Activated CD4-positive, CD25-positive, alpha-beta regulatory T cell treated with anti-CD3 and anti-CD28 coated beads, Interleukin-2, amount 50 U/mL, for 72 hours (primary cell): ENCODE data around the gene STX7.

ENCODE experiments used
- DNase-seq: peaks from one replicate; pipeline ENCODE4 v3.0.0; 2021

Gene STX7

DNA sequence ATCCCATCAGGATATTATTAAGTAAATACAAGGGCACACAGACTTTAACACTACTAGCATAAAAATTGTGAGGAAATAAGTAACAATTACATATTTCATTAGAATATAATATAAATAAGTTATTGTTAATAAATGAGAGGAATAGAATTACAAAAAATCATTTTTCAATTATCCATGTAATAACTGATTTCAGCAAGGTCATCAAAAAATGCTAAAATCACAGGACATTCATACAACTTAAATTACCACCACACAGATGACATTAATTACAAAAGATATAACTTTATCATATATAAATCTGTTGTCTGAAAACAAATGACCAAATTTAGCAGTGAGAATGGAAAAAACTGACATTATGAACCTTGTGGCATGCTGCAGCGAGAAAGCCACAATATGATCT, 37.0 kb downstream of the STX7 start:
- no peak for DNase-seq

DNA sequence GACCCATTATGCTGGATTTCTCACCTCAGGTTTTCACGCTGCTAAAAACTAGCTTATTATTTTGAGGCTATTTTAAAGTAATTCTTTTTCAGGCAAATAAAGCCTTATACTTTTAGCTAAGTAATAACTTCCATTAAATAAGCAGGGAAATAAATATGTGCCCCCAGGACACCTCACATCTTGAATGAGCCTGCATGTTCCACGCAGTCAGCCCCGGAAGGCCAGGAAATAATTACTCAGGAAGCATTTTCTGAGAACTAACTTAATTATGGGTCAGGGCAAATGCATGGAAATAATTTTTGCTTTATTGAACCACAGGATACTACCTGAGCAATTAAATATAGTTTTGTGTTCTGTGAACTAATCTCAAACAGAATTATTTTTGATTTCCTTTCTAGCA, 41.1 kb downstream of the STX7 start:
- DNase-seq, result no peak

DNA sequence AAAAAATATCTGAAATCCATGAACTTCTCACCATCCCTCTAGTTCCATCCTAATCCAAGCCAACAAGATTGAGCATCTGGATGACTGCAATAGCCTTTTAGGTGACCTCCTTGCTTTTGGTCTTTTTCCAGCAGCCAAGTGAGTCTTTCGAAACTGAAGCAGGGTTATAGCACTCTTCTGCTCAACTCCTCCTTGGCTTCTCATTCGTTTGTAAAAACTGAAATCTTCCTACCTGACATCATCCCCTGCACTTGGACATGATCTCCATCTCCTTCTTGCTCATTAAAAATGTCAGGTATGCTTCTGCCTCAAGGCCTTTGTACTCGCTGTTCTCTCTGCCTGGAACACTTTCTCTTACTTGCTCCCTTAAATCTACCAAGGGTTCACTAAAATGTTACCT, 46.0 kb downstream of the STX7 start:
- DNase-seq, result no peak

DNA sequence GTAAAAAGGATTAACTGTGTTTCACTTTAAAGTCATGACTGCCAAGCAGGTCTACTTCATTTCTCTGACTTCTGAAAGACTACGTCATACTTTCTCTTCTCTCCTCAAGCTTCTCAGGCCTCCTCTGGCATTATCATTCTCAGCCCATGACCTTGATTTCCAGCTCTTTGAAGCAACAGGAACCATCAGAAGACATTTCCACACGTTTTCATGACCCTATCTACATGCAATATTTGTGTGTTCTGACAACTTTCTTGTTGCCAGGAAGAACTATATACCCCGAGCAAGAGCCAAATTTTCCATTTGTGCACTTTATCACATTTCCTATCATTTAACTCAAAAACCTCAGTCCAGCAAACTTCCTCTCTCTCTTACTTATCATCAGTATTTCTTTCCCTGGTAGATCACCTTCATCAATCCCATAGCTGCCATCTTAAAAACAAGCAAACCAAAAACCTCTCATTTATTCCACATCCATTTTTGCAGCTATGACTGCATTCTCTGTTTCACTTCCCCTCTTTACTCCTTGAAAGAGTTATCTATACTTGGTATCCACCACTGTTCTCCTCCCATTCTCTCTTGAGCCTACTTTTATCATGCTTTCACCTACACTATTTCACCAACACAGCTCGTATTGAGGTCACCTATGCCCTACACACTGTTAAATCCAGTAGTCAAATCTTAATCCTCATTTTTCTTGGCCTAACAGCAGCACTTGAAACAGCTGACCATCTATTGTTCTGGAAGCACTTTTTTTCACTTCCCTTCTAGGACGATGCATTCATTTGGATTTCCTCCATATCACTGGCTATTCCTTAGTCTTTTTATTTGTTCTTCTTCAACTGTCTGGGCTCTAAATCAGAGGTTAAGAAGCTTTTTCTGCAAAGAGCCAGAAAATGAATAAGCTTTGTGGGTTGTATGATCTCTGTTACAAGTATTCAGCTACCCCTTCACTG, 47.1 kb downstream of the STX7 start:
- no peak for DNase-seq

DNA sequence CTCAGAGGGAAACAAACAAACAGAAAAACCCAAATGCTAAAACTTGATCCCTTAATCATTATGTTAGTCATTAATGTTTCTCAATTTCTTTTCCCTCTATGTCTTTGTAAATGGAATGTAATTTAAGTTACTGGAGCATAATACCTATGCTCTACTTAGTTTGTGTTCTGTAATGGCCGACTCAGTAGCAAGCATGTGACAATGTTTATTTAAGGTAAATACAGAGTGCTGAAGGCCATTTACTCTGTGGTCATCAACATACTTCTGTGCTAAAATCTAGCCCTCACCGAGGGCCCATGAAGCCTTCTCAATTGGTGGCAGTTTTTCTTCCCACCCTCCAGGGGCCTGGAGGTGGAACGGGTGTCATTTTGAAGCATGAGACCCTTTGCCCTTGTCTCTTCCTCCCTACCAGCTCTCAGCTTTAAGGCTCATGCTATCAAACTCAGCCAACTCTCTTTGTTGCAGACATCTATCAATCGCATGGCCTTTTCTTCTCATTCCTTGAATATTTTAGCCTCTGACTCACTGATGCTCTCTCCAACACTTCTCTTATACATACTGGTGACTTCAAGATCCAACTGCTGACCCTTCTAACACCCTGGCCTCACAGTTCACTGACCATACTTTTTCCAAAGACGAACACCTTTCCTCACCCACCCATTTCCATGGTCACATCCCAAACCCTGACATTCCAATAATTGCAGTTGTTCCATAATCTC, 48.2 kb downstream of the STX7 start:
- no peak for DNase-seq

DNA sequence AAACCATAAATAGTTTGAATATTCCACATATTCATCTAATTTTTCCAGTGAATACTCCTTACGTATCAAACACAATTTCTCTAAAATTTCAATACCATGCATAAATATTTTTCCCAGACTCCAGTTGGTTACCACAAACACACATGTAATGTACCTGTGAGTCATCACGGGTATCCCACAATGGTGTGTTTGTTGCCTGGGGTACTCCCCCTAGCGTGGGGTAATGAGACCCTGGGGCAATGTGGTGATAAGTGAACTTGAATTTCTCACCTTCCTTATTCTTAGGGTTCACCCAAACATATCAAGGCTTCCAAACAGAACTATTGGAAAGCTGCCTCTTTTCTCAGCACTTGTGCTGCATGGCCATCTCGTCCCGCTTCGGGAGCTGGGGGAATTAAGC, 51.0 kb downstream of the STX7 start:
- DNase-seq, result no peak

DNA sequence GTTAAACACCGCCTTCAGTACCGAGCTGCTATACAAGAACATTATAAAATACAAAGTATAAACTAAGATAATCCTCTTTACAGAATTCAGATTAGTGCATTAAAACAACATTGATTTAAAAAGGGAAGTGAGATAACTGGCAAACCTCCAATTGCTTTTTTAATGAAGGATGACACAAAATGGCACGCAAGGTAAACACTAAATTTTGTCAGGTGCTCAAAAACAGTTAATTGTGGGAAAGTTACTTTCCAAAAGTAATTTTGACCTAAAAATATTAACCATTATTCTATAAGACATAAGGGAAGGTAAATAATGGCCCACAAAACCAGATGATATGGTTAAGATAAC, 53.3 kb downstream of the STX7 start:
- no peak for DNase-seq

DNA sequence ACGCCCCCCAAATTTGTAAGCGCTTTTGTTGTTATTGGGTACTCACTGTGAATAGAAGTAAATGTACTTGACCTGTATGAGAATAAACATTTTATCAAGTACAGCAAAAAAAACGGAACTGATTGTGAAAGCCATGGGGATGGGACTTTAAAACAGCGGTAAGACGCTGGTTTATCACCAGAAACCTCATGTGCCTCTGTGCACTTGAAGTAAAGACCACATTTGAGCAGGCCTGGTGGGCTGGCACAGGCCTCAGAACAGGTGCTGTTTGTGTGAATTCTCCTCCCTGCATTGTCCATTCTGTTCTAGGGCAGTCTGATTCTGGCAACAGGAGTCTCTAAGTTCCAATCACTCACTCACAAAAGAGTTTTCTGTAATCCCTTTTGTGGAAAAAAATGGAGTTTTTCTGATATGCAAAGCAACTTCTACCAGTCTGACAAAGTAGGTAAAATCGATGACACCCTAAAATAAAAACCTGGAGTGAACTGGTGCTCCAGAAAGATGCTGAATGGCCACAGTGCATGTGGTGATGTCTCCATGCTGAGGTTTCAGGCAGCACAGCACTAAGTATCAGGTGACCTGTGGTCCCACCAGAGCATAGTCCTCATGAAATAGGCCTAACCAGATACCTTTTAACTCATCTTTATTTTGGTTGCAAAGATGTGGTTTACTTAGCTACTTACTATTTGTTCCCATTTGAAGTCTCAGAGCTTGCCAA, 53.9 kb downstream of the STX7 start:
- no peak for DNase-seq

DNA sequence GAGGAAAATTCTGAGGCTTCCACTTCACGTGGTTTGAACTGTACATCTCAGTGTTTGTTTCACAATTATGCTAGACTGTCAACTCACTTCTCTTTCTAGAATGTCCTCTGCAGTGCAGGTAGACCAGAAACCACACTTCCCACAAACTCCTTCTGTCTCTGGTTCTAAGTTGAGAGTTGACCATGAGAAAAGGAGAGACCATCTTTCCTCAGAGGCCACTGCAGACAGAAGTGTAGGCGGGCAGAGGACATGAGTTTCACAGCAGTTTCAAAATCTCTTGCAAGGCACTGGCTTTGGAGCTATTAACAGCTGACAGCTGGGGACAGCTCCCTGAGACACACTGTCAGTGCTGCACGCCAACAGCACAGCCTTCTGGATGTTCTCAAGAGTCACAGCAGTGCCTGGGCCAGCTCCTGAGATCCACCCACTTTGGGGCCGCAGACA, 56.2 kb downstream of the STX7 start:
- no peak for DNase-seq

DNA sequence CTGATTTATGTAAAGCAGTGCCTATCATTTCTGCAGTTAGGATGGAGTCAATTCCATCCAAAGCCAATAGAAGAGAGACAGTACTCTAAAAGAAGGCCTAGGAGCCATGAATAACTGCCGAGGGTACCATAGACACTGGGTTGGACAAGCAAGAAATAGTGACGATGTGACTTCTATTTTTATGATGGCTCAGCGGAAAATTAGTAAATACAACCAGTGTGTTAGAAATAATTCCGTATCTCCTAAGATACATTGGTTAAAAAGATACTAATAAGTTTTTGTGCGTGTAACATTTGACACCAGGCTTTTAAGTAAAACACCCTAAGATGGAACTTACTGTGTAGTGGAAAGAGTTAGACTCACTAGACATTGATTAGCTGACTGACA, 66.1 kb downstream of the STX7 start:
- DNase-seq, result no peak

DNA sequence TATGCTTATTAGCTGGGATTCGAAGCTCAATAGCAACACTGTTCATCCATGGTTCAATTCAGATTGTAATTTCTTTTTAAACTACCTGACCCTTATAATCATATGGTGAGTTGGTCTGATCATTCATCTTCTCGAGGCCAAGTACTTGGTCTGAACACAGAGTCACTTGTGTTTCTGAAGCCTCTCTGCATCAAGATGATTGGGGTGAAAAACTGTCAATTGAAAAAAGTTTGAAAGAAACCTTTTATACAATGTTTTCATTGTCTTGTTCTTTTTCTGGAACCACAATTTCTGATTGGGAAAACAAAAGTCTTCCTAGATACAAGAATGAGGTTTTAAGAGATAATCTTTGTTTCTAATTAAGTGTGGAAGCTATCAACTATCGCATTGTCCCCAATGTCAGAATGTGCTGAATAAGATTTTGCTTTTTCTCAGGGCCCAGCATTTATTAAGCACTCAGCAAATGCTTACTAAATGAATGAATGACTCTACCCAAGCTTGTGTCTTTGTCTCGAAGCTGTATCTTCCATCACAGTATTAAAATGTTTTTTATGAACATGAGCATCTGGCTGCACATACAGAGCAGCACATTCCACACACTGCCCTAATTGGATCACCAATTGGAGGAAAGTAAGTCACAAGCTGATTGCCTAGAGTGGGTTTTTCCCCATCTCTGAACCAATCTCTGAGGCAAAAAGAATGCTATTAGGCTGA, 66.6 kb downstream of the STX7 start:
- no peak for DNase-seq

DNA sequence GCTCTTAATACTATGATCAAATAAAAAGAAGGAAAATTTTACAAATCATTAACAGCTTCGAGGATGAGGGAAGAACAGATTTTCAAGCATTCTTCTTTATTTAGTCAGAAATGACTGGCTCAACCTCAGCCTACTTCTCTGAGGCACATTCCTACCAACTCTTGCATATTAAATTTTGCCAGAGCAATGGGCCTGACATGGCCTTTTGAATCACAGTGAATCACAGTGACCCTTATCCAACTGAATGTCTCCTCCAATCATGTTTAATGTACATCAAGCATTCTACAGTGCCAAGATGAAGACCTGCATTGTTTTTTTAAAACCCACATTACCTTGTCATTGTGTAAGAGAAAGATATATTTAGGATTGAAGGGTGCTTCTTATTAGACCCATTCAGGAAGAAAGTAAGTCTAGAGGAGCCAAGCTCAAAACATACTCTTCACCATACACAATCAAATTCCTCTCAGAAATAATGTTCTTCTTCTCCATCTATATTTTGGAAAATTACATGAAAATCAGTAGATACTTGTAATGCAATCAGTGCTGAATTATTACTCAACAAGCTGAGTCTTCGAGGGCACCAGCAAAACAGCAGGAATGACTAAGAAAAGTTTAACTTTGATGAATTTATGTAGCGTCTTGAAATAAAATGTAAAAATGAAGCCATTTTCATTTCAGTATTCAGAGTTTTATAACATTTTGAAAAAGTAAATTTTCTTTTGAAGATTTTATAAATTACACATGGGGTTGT, 67.5 kb downstream of the STX7 start:
- DNase-seq, result no peak

DNA sequence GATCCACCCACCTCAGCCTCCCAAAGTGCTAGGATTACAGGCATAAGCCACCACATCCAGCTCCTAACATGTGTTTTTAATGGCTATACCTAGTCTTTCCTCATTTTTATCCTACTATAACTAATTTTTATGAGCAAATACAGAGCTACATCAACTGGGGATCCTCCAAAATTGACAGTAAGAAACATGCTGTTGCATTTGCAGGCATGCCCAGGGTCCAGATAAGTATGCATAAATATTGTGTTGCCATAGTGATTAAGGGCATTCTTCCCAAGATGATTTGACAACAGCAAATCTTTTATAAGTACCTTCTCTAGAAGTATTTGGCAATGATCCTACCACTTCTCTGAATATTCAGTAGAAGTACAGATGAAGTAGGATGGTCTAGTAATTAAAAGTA, 69.7 kb downstream of the STX7 start:
- DNase-seq, result no peak

DNA sequence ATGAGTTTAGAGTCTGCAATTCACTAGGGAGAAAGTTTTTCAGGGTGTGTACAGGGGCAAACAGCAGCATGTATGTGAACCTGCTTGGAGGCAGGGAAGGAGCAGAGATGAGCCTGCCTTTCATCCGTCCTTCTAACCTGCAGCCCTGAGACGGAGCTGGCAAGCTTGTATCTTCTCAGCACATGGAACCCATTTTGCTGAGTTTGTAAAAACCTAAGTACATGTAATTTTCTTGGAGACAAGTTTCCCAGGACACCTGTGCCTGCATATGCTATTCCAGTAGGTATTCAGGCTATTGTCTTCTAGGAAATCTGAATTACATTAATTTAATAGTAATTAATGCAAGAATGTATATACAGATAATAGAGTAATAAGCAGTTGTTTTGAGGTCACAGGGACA, 82.8 kb downstream of the STX7 start:
- DNase-seq, result no peak

DNA sequence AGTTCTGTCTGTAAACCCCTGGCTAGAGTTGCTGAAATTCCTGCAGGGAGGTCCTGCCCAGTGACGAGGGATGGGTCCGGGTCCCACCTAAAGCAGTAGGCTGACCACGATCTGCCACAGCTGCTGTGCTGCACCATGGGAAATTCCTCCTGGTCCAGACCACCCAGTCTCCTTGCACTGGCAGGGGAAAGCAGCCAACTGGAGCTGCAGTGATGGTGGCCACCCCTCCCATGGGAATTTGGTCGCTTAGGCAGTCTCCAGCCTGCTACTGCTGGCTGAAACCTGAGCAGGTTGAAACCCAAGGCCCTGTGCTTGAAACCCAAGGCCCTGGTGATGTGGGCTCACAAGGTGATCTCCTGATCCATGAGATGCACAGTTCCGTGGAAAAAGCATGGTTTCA, 87.7 kb downstream of the STX7 start:
- DNase-seq, result no peak

DNA sequence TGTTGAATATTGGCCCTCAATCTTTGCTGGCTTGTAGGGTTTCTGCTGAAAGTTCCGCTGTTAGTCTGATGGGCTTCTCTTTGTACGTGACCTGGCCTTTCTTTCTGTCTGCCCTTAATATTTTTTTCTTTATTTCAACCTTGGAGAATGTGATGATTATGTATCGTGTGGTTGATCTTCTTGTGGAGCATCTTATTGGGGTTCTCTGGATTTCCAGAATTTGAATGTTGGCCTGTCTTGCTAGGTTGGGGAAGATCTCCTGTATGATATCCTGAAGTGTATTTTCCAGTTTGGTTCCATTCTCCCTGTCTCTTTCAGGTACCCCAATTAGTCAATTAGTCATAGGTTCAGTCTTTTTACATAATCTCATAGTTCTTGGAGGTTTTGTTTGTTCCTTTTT, 89.1 kb downstream of the STX7 start:
- DNase-seq, result no peak

DNA sequence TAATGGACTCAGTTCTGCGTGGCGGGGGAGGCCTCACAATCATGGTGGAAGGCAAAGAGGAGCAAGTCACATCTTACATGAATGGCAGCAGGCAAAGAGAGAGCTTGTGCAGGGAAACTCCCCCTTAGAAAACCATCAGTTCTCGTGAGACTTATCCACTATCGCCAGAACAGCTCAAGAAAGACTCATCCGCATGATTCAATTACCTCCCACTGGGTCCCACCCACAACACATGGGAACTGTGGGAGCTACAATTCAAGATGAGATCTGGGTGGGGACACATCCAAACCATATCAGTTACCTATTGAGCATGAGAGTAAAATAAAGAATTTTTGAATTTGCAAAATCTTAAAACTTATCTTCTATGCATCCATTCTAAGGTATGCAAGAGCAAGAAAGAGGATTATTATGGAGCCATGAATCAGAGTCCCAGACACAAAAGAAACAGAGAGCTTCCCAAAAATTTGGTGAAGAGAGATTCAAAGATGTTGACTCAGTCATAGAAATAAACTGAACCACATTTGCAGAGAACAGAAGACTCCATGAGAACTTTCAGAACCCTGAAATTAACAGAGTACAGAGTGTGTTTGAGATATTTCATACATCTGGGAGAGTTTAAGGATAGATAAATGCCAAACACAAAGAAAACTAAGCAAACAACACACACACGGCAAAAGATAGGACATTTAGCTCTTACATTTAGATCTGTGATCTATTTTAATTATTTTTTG, 94.5 kb downstream of the STX7 start:
- DNase-seq, result no peak

DNA sequence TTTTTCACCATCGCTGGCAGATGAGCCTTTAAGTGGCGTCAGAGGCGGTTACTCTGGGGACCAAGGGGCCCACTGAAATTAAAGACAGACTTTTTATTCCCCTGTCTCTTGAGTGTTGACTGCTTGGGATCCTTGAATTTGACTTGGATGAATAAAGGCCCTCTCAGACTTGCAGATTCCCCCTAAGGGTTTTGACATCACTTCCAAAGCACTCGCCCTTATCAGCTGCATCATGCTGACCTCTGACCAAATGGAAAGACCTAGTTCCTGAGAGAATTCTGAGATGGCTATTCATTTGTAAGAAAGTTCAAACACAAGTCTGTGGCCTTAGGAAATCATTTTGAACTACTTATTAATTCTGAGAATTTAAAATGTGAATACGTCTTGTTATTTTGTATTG, 98.2 kb downstream of the STX7 start:
- DNase-seq, result no peak

DNA sequence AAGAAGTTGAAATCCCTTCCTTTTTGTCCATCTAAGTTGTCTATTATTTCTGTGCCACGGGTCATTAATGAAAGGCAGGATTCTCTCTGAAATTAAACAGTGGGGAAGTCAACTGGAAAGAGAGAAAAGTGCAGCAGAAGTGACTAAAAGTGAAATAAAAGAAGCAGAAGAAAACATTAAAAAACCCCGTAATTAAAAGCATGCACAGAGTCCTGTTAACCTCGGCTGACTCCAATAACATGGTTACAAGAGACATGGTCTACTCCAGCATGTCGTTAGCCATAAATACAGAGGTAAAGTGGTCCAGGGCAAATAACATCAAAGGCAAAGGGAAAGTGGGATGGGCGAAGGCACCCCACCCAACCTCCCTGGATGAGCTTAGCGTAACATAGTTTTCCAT, 98.6 kb downstream of the STX7 start:
- no peak for DNase-seq

DNA sequence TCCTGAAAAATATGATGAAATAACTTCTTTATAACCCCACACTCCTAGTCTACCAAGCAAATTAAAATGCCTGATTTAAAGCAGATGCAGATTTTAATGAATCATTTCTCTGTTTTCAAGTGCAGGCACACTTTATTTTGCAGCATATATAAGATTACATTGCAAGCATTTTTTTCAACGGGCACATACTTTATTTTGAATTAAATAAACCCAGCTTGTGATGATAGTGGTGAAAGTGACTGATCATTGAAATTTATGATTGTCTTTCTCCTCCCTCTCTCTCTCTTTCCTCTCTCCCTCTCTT, 99.5 kb downstream of the STX7 start:
- no peak for DNase-seq

DNA sequence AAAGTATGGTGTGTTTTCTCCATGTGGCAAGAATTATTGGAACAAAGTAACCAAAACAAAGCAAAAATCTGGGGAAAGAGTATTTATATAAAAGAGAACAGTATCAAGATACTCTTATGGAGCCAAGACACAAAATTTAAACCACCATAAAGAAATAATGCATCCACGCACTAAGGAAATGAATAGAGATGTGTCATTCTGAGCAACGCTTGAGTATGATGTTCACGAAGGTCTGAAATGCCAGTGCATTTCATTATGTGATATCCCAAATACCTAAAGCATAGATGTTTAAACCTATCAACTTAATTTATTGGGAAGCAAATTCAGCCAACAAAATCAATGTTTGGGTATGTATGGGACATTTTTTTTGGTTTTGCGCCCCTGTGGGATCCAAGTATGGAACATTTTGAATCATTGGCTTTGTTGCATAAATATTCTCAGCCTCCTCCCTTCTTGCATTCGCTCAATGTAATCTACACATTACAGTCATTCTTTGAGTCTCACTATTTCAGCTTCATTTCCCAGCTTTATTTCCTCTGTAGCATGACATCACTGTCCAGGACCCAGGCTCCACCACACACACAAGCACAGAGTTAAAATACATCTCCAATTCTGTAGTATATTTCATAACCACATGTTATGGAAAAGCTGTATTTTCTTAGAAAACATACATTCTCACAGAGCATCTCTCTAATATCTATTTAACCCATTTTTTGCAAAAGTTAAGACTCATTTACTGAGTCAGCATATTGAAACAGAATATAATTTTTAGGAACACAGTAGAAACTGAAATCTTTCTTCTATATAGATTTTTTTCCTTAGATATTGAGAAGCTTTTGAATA, 100.0 kb downstream of the STX7 start:
- DNase-seq, result no peak
